Osteocyte (in vitro differentiated cells): ENCODE data around the gene GTF2H4. TPM values are rescaled to one million over a fixed set of nuclear protein-coding genes. Genes with fewer than 3 reads are reported as not detected.

Experiments used
- DNase-seq: peaks from one replicate; pipeline ENCODE4 v3.0.0; 2021; ENCODE audit warnings: mixed read lengths; ENCODE audit not compliant: unreplicated experiment; ENCODE audit errors: extremely low spot score
- H3K27ac Mint-ChIP-seq: one replicate; pipeline ENCODE4 v1.8.0; 2021; ENCODE audit warnings: mild to moderate bottlenecking, mixed read lengths; ENCODE audit not compliant: unreplicated experiment
- H3K27me3 Mint-ChIP-seq: one replicate; pipeline ENCODE4 v1.8.0; 2021; ENCODE audit warnings: mixed read lengths; ENCODE audit not compliant: unreplicated experiment
- H3K36me3 Mint-ChIP-seq: one replicate; pipeline ENCODE4 v1.8.0; 2021; ENCODE audit warnings: mixed read lengths; ENCODE audit not compliant: unreplicated experiment
- H3K4me1 Mint-ChIP-seq: one replicate; pipeline ENCODE4 v1.8.0; 2021; ENCODE audit warnings: mixed read lengths; ENCODE audit not compliant: unreplicated experiment
- H3K4me3 Mint-ChIP-seq: one replicate; pipeline ENCODE4 v1.8.0; 2021; ENCODE audit warnings: mild to moderate bottlenecking, moderate library complexity, mixed read lengths; ENCODE audit not compliant: unreplicated experiment
- H3K9me3 Mint-ChIP-seq: one replicate; pipeline ENCODE4 v1.8.0; 2021; ENCODE audit warnings: mixed read lengths; ENCODE audit not compliant: unreplicated experiment
- CTCF ChIP-seq: fragments of 200-600 bp; sonication (generic); IDR thresholded peaks from 2 replicates; pipeline ENCODE4 v1.5.0; 2021; ENCODE audit warnings: antibody characterized with exemption, mild to moderate bottlenecking, moderate library complexity
- total RNA-seq: library from RNA; stranded (reverse); gene quantifications from 2 replicates; pipeline ENCODE4 v1.2.1, GENCODE V29; 2021

GTF2H4 gene
- total RNA-seq, 1 donor from 2014 or later: 39.3 TPM

- Mint-ChIP-seq H3K36me3 (no peaks in the 10 kb centered on the region), H3K9me3 (no peaks in the 10 kb centered on the region), H3K27me3 (peaks cover 20% of the 10 kb centered on the region), H3K4me3 (no peak overlapping the region), H3K4me1 (peaks cover 11% of the 10 kb centered on the region), H3K27ac (no peak overlapping the region)
- DNase-seq: no peak
- TF ChIP-seq CTCF: no peak
Observed at GRCh38 chr6:30944051-30944450, 36.0 kb downstream of the GTF2H4 start.

- Mint-ChIP-seq H3K9me3 (no peaks in the 10 kb centered on the region), H3K4me3 (no peak overlapping the region), H3K36me3 (no peaks in the 10 kb centered on the region), H3K4me1 (peaks cover 11% of the 10 kb centered on the region), H3K27me3 (peaks cover 31% of the 10 kb centered on the region), H3K27ac (no peak overlapping the region)
- no peak for DNase-seq
- TF ChIP-seq CTCF: no peak
Observed at GRCh38 chr6:30945281-30945680, 37.3 kb downstream of the GTF2H4 start.

GRCh38 chr6:30947231-30947630, 39.2 kb downstream of the GTF2H4 start:
- H3K9me3 Mint-ChIP-seq: no peaks in the 10 kb centered on the region
- DNase-seq: no peak
- TF ChIP-seq CTCF: no peak
- H3K27ac Mint-ChIP-seq: no peak overlapping the region
- no peaks in the 10 kb centered on the region for H3K36me3 Mint-ChIP-seq
- H3K27me3 Mint-ChIP-seq: peaks cover 50% of the 10 kb centered on the region
- no peak overlapping the region for H3K4me3 Mint-ChIP-seq
- H3K4me1 Mint-ChIP-seq: peaks cover 7% of the 10 kb centered on the region

DNA sequence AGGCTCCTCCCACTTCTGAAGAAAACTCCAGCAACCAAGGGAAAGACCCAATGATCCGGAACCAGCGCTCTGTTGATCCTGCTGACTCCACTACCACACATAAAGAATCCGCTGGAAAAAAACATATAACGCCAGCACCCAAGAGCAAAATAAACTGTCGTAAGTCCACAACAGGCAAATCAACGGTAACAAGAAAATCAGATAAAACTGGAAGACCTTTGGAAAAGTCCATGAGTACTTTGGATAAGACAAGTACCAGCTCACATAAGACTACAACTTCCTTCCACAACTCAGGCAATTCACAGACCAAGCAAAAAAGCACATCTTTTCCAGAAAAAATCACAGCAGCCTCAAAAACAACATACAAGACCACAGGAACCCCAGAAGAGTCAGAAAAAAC, 40.8 kb downstream of the GTF2H4 start:
- TF ChIP-seq CTCF: no peak
- Mint-ChIP-seq H3K4me3 (no peak overlapping the region), H3K4me1 (no peaks in the 10 kb centered on the region), H3K27me3 (peaks cover 64% of the 10 kb centered on the region), H3K9me3 (no peaks in the 10 kb centered on the region), H3K36me3 (no peaks in the 10 kb centered on the region), H3K27ac (no peak overlapping the region)
- no peak for DNase-seq

DNA sequence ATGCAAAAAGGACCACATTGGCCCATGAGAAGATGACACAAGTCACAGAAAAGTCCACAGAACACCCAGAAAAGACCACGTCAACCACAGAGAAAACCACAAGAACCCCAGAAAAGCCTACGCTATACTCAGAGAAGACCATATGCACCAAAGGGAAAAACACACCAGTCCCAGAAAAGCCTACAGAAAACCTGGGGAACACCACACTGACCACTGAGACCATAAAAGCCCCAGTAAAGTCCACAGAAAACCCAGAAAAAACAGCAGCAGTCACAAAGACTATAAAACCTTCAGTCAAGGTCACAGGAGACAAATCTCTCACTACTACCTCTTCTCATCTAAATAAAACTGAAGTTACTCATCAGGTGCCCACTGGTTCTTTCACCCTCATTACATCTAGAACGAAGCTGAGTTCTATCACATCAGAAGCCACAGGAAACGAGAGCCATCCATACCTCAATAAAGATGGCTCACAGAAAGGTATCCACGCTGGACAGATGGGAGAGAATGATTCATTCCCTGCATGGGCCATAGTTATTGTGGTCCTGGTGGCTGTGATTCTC, 44.0 kb downstream of the GTF2H4 start:
- Mint-ChIP-seq H3K4me1 (peaks cover 10% of the 10 kb centered on the region), H3K27ac (no peak overlapping the region), H3K27me3 (peaks cover 80% of the 10 kb centered on the region), H3K4me3 (no peak overlapping the region), H3K36me3 (no peaks in the 10 kb centered on the region), H3K9me3 (no peaks in the 10 kb centered on the region)
- no peak for DNase-seq
- TF ChIP-seq CTCF: no peak
